Tibial nerve (tissue), 4 donors: ENCODE results near the gene DHRS1. TPM values are rescaled to one million over a fixed set of nuclear protein-coding genes. Genes with fewer than 3 reads are reported as not detected.
A peak's percentile ranks its signal among the peaks of the same experiment; 100 is the strongest.

ENCODE experiments used
- DNase-seq, 2 donors: peaks; one replicate each; pipeline ENCODE4 v3.0.0-alpha.2; 2019; ENCODE audit warnings: low spot score in 2 of 2
- H3K27ac ChIP-seq, 4 donors: fragments of 200-600 bp; sonication (generic) in 3 of 4; one replicate each; pipeline ENCODE4 v1.5.1; 2017 to 2019; ENCODE audit warnings: mild to moderate bottlenecking in 1 of 4
- H3K27me3 ChIP-seq, 2 donors: fragments of 200-600 bp; sonication (generic) in 1 of 2; one replicate each; pipeline versions ENCODE4 v1.5.1 to v1.6.0; 2017 to 2019
- H3K36me3 ChIP-seq, 3 donors: fragments of 200-600 bp; sonication (generic); one replicate each; pipeline ENCODE4 v1.5.1; 2018 to 2019
- H3K4me1 ChIP-seq, 4 donors: fragments of 200-600 bp; sonication (generic) in 3 of 4; one replicate each; pipeline ENCODE4 v1.5.1; 2017 to 2019
- H3K4me3 ChIP-seq, 4 donors: fragments of 200-600 bp; sonication (generic) in 3 of 4; one replicate each; pipeline ENCODE4 v1.5.1; 2017 to 2019; ENCODE audit warnings: mild to moderate bottlenecking in 1 of 4, moderate library complexity in 1 of 4
- H3K9me3 ChIP-seq, 4 donors: fragments of 200-600 bp; sonication (generic) in 3 of 4; one replicate each; pipeline ENCODE4 v1.5.1; 2017 to 2019
- EP300 ChIP-seq, 2 donors: sonication (generic); formaldehyde crosslinking; IDR thresholded peaks; one replicate each; pipeline ENCODE4 v1.6.1; 2017; ENCODE audit warnings: antibody characterized with exemption in 2 of 2, mild to moderate bottlenecking in 1 of 2
- POLR2A ChIP-seq, 2 donors: fragments of 450-650 bp; IDR thresholded peaks; one replicate each; pipeline ENCODE4 v1.6.1; 2017; ENCODE audit warnings: antibody characterized with exemption in 2 of 2, mild to moderate bottlenecking in 2 of 2, moderate library complexity in 2 of 2
- WGBS, 2 donors: methylation state at CpG; one replicate each; pipeline ENCODE4 v1.1.5; 2018; 5-methylcytosine and 5-hydroxymethylcytosine counted together
- total RNA-seq, 4 donors: library from RNA; depleted of rRNA; stranded (reverse); fragments of >200 nt; gene quantifications; one replicate each; pipeline ENCODE4 v1.1.0, GENCODE V29; 2016
- TF ChIP-seq, protein P1 (sequence below), 5 experiments: fragments of 200-600 bp in 3 of 5; fragments of 450-650 bp in 2 of 5; sonication (generic) in 3 of 5; IDR thresholded peaks; one replicate each; pipeline ENCODE4 v1.5.1; 2016 to 2019; ENCODE audit warnings: antibody characterized with exemption in 5 of 5, mild to moderate bottlenecking in 3 of 5, moderate library complexity in 2 of 5

DHRS1 gene
- total RNA-seq, 4 donors from 2014 or later = 15.7 to 43.5 (median 22.6) TPM

DNA sequence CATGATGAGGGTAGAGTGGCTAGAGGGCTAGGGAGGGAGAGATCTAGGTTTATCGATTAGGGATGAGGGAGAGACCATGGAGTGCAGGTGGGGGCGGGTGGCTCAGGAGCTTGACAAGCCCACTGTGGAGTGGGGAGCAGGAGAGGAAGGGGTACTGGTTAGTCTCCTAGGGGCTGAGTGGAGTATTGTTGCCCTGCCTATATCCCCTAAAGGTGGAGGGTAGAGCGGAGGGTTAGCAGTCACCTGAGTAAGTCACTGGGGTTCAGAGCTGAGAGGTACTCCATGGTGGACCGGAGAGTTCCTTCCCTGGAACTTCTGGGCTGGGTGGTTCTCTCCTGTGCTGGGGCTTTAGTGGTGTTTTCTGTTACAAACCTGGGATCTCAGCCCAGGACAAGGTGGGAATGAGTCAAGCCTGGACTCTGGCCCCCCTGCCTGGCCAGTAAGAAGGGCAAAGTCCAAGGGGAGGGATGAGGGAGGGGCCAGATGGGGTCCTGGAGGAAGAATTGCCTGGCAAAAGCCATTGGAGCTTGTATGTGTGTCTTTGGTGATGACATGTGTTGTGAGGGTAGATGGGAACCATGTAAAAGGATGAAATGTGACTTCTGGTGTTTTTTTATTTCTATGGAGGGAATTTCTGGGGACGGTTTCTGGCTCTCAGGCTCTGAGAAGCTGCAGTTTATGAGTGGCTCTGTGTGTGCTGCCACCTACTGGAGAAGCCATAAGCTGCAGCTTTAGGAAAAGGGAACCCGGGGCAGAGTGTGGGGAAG lies 8.2 kb upstream of the DHRS1 start, which contains the start of gene CIDEB:
Gene CIDEB, minus strand, starts transcription at position 403 of the 767 bp plus-strand sequence. Its CDS starts 119 bp downstream, at position 284.
- Histone ChIP-seq H3K9me3 (no peaks in the 10 kb centered on the region), H3K36me3 (peaks cover 7 to 53% (median 43%) of the 10 kb centered on the region in 3 donors), H3K4me1 (peaks cover 0 to 47% (median 19%) of the 10 kb centered on the region in 4 donors), H3K27ac (peak within 1 kb of the TSS in 2 of 4 donors; percentile 31 to 38), H3K4me3 (no peak within 1 kb of the TSS), H3K27me3 (no peaks in the 10 kb centered on the region)
- peak in 1 of 2 donors; percentile 79 for DNase-seq
- WGBS, 2 donors = 58 to 63% methylated on average over 6 of the region's 6 CpGs
- TF ChIP-seq EP300 (IDR thresholded peaks at IDR 0.05) = no peak
- TF ChIP-seq, protein P1, sequence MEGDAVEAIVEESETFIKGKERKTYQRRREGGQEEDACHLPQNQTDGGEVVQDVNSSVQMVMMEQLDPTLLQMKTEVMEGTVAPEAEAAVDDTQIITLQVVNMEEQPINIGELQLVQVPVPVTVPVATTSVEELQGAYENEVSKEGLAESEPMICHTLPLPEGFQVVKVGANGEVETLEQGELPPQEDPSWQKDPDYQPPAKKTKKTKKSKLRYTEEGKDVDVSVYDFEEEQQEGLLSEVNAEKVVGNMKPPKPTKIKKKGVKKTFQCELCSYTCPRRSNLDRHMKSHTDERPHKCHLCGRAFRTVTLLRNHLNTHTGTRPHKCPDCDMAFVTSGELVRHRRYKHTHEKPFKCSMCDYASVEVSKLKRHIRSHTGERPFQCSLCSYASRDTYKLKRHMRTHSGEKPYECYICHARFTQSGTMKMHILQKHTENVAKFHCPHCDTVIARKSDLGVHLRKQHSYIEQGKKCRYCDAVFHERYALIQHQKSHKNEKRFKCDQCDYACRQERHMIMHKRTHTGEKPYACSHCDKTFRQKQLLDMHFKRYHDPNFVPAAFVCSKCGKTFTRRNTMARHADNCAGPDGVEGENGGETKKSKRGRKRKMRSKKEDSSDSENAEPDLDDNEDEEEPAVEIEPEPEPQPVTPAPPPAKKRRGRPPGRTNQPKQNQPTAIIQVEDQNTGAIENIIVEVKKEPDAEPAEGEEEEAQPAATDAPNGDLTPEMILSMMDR (IDR thresholded peaks at IDR 0.05) = peak; percentile 76 to 96 (median 90)

DNA sequence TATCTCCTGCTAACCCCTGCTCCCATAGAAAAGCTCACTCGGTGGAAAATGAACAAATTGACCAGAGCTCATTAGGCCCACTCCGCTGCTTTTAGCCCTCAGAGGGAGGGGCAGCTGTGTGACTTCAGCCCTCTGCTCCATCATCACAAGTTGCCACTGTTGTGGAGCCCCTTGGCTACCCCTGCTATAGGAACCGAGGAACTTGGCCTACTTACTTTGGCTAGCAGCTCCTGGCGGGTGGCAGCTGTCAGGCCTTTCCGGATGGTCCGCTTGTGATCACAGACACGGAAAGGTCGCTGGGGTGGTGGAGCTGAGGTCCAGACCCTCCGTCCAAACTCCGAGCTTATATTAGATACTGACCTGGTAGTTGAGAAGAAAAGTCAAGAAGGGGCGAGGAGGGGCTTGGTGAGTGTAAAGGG lies 7.6 kb upstream of the DHRS1 start:
- Histone ChIP-seq H3K36me3 (peaks cover 7 to 59% (median 48%) of the 10 kb centered on the region in 3 donors), H3K27ac (no peak overlapping the region), H3K4me1 (peaks cover 0 to 43% (median 17%) of the 10 kb centered on the region in 4 donors), H3K9me3 (no peaks in the 10 kb centered on the region), H3K4me3 (no peak overlapping the region), H3K27me3 (no peaks in the 10 kb centered on the region)
- TF ChIP-seq EP300 (IDR thresholded peaks at IDR 0.05) (no peak), POLR2A (IDR thresholded peaks at IDR 0.05) (no peak)
- DNase-seq = no peak
- 76 to 79% methylated on average over 11 of the region's 11 CpGs for WGBS, 2 donors

DNA sequence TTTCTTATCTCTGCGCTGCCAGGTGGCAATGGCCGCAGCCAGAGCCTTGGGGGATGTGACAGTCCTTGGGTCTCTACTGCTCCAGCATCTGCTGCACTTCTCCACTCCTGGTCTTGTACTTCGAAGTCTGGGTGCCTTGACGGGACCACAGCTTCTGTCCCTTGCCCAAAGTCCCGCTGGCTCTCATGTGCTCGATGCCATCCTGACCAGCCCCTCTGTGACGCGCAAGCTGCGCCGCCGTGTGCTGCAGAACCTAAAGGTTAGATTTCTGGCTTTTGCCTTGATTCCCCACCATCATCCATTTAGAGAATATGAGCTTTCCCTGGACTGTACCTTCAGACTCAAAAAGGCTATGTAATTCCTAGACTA lies 4.4 kb upstream of the DHRS1 start:
- WGBS, 2 donors = 94 to 97% methylated on average over 11 of the region's 11 CpGs

GRCh38 chr14:24300326-24300980 lies 873 bp upstream of the DHRS1 start:
- H3K27me3 ChIP-seq = no peaks in the 10 kb centered on the region
- no peak for DNase-seq
- peak overlapping the region in 2 of 4 donors; percentile 85 to 87 for H3K27ac ChIP-seq
- H3K36me3 ChIP-seq = peaks cover 7 to 55% (median 39%) of the 10 kb centered on the region in 3 donors
- 24 to 27% methylated on average over 16 of the region's 16 CpGs for WGBS, 2 donors
- H3K4me3 ChIP-seq = peak overlapping the region; percentile 70 to 96 (median 88)
- no peak for TF ChIP-seq POLR2A (IDR thresholded peaks at IDR 0.05)
- TF ChIP-seq, protein P1 (IDR thresholded peaks at IDR 0.05) = no peak
- no peak for TF ChIP-seq EP300 (IDR thresholded peaks at IDR 0.05)
- H3K9me3 ChIP-seq = no peaks in the 10 kb centered on the region
- H3K4me1 ChIP-seq = peaks cover 0 to 48% (median 13%) of the 10 kb centered on the region in 4 donors

More for the DNA sequence above, 4.4 kb upstream of the DHRS1 start:
- TF ChIP-seq EP300 (IDR thresholded peaks at IDR 0.05) = no peak
- peaks cover 7 to 70% (median 55%) of the 10 kb centered on the region in 3 donors for H3K36me3 ChIP-seq
- no peak for DNase-seq
- H3K9me3 ChIP-seq = no peaks in the 10 kb centered on the region
- no peak overlapping the region for H3K4me3 ChIP-seq
- H3K4me1 ChIP-seq = peaks cover 0 to 36% (median 8%) of the 10 kb centered on the region in 4 donors
- no peak overlapping the region for H3K27ac ChIP-seq
- no peaks in the 10 kb centered on the region for H3K27me3 ChIP-seq

GRCh38 chr14:24298892-24299254 lies 707 bp downstream of the DHRS1 start:
- H3K36me3 ChIP-seq = peaks cover 0 to 48% (median 29%) of the 10 kb centered on the region in 3 donors
- no peak for TF ChIP-seq EP300 (IDR thresholded peaks at IDR 0.05)
- no peak for TF ChIP-seq POLR2A (IDR thresholded peaks at IDR 0.05)
- TF ChIP-seq, protein P1 (IDR thresholded peaks at IDR 0.05) = no peak
- WGBS, 2 donors = 37 to 44% methylated on average over 7 of the region's 7 CpGs
- DNase-seq = no peak
- H3K4me3 ChIP-seq = peak overlapping the region; percentile 70 to 96 (median 88)
- H3K27ac ChIP-seq = peak overlapping the region in 3 of 4 donors; percentile 85 to 92 (median 87)
- no peaks in the 10 kb centered on the region for H3K27me3 ChIP-seq
- H3K9me3 ChIP-seq = no peaks in the 10 kb centered on the region
- peaks cover 0 to 48% (median 13%) of the 10 kb centered on the region in 4 donors for H3K4me1 ChIP-seq
